GM19035 (cell line): ENCODE results near the gene ZNF334.

Source experiments
- ATAC-seq: cut with Tn5 transposase; IDR thresholded peaks from one replicate; pipeline ENCODE4 v1.9.1; 2021; ENCODE audit not compliant: unreplicated experiment

ZNF334 gene

GRCh38 chr20:46488451-46488850, 24.9 kb downstream of the ZNF334 start:
- no peak for ATAC-seq

DNA sequence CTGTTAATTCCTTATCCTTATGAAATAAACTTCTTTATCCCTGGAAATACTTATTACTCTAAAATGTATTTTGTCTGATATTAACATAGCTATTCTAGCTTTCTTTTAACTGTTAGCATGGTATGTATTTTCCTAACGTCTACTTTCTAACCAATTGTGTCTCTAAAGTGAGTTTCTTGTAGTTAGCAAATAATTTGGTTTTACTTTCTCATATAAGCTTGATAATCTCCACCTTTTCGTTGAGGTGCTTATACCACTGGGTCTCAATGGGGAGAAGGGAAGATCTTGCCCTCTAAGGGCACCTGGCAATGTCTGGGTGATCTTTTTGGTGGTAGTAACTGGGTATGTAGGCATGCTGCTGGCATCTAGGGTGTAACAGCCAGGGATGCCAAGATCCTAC, 25.7 kb downstream of the ZNF334 start:
- ATAC-seq = no peak

DNA sequence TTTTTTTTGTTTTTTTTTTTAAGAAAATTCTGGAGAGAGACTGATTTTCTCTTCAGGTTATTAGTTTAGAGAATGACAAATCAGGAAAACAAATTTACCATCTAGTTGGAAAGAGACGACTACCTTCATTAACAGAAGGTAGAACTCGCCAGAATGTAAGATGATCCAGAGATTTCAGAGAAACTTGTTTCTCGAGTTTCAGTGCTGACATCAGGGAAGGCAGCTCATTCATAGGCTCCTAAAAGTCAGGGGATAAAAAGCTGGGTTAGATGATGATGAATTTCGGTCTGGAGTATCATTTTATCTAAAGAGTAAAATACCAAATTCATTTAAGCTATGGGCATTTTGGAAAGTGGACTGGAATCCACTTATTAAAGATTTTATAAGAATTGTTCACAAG, 27.9 kb downstream of the ZNF334 start:
- no peak for ATAC-seq

DNA sequence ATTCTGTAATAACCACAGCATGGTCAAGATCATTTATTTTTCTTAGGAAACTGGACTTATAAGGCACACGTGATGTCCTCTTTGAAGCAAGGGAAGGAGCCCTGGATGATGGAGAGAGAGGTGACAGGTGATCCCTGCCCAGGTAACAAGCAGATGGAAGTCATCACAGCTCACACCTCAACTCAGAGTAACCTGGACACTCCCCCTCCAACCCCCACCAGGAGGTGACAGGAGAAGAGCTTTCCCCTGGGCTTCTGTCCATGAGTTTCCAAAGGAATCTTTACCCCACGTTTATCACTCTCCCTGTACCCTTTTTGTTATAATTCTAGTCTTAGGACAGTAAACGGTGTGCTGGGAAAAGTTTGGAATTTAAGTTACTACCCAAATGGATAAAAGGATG, 28.4 kb downstream of the ZNF334 start:
- no peak for ATAC-seq

GRCh38 chr20:46483879-46484278, 29.5 kb downstream of the ZNF334 start:
- no peak for ATAC-seq

DNA sequence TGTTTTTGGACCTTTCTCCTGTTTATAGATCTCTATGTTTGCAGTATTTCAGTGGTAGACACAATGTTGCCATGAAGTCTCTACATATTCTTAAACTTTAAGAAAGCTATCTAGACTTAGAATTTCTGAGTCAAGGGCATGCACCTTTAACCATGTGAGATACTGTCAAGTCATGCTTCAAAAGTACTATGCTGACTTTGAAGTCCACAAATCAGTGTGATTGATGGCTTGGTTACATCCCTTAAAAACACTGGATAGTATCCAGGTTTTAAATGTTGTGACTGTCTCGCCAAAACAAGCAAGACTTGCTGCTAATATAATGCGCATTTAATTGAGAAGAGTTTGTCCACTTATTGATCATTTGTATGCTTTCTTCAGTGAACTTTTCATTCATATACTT, 30.5 kb downstream of the ZNF334 start:
- ATAC-seq = no peak

- no peak for ATAC-seq
Measured at GRCh38 chr20:46477640-46478039, 35.7 kb downstream of the ZNF334 start.

GRCh38 chr20:46477225-46477624, 36.1 kb downstream of the ZNF334 start:
- ATAC-seq = no peak

- ATAC-seq = no peak
Measured at GRCh38 chr20:46468508-46468907, 44.9 kb downstream of the ZNF334 start.

- no peak for ATAC-seq
Measured at GRCh38 chr20:46464451-46464850, 48.9 kb downstream of the ZNF334 start.

DNA sequence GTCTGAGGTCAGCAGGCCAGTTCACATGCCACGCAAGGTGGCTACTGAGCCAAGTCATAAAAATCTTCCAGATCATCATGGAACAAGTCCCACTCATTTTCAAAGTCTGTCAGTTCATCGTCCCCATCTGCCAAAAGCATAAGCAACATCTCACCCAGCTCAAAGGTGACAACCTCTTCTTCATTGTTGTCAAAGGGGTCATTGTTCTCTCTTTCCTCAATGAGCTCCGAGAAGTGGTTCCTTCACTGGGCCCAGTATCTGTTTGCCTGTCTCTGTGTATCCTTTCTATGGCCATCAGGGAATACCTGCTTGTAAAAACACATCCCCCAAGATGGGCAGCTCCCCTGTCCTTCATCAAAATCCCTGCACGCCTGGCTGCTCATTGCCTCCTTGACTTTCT, 49.5 kb downstream of the ZNF334 start:
- no peak for ATAC-seq

- no peak for ATAC-seq
Measured at GRCh38 chr20:46461808-46462207, 51.6 kb downstream of the ZNF334 start.

DNA sequence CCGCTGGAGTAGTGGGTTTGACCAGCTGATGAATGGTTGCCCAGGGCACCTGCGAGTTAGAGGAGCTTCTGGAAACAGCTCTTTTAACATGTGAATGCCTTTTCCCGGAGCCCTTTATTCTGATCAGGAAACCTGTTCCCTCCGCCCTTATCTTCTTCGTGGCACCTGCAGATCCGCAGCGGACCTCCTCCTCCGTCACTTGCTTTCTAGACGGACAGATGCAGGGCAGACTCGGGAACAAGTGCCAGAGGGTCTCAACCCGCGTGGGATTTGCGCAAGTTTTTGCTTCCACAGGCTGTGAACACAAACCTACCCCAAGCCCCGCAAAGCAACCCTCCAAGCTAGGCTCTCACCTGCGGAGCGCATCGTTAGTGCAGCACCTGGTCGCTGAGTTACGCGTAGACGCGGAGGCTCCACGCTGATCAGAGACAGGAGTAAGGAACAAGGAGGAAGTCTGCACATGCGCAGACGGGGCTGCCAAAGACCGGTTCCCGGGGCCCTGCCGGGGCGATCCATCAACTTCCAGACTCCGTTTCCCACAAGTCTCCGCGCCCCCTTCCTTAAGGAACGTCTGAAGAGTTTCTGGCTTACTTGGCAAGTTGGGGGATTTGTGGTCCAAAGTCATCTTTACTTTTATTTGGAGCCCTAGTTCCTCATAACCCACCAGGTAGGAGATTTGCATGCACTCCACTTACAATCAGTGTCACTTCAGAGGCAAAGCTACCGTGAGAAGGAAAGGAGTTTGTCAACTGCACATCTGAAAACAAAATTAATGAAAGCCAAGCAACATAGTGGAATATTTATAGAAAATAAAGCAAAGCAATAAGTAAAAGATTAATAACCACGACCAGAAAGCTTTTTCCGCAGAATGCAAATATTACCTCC, 54.3 kb downstream of the ZNF334 start:
- ATAC-seq = no peak

GRCh38 chr20:46456255-46457028, 56.9 kb downstream of the ZNF334 start:
- ATAC-seq = no peak

GRCh38 chr20:46455729-46456128, 57.6 kb downstream of the ZNF334 start:
- no peak for ATAC-seq
